ENCODE data around the gene SH3RF3.

GRCh38 chr2:109523121-109523520 lies 394.1 kb downstream of the SH3RF3 start:
- no peak for TF ChIP-seq CTCF (IDR thresholded peaks at IDR 0.05)
- TF ChIP-seq POLR2AphosphoS5 (IDR thresholded peaks at IDR 0.05), result no peak

Measured in breast epithelium (tissue), 3 donors.